ENCODE measurements around the gene STIMATE. TPM values are rescaled to one million over a fixed set of nuclear protein-coding genes. Genes with fewer than 3 reads are reported as not detected.

The STIMATE gene
- total RNA-seq, 1 donor from 2014 or later = 20.3 TPM

DNA sequence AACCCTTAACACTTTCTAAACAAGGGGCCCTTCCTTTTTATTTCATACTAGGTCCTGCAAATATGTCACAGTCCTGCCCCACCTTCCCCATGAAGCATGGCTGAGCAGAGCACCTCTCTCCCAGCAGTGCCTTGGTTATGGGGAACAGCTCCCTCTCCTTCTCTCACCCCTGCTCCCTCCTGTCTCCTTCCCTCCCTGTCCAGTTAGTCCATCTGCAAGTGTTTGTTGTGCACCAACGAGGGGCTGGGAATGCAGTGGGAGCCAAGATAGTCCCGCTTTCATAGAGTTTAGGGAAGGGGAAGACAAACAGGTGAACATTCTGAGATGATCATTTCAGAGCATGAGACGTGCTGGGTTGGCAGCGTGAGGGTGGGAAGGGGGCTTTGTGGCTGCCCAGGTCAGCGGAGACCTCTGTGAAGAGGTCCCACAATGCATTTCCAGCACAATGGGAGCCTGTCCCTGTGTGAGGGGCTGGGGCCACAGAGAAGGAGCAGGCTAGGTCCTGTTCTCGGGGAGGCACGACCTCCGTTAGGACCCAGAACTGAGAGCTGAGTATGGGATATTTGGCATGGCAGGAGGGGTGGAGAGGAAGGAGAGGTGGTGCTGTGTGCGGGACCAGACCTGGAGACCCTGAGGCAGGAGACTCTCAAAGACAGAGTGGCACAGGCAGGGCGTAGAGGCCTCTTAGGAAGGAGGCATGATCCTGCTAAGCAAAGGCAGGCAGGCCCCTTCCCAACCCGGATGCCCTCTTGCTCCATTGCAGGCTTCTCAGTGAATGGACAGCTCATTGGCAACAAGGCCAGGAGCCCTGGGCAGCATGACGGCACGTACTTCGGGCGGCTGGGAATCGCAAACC is 108.2 kb downstream of the STIMATE start:
- H3K9me3 Mint-ChIP-seq = no peaks in the 10 kb centered on the region
- H3K36me3 Mint-ChIP-seq (ENCODE audit: low read depth) = no peaks in the 10 kb centered on the region
- TF ChIP-seq, protein P1, sequence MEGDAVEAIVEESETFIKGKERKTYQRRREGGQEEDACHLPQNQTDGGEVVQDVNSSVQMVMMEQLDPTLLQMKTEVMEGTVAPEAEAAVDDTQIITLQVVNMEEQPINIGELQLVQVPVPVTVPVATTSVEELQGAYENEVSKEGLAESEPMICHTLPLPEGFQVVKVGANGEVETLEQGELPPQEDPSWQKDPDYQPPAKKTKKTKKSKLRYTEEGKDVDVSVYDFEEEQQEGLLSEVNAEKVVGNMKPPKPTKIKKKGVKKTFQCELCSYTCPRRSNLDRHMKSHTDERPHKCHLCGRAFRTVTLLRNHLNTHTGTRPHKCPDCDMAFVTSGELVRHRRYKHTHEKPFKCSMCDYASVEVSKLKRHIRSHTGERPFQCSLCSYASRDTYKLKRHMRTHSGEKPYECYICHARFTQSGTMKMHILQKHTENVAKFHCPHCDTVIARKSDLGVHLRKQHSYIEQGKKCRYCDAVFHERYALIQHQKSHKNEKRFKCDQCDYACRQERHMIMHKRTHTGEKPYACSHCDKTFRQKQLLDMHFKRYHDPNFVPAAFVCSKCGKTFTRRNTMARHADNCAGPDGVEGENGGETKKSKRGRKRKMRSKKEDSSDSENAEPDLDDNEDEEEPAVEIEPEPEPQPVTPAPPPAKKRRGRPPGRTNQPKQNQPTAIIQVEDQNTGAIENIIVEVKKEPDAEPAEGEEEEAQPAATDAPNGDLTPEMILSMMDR (conservative IDR thresholded peaks at IDR 0.05) = no peak
- peaks cover 11% of the 10 kb centered on the region for H3K4me1 Mint-ChIP-seq
- no peak overlapping the region for H3K4me3 Mint-ChIP-seq
- peak overlapping the region; percentile 94 for H3K27ac Mint-ChIP-seq (ENCODE audit: unreplicated experiment)
- DNase-seq (ENCODE audit: low read depth, low spot score) = no peak
- H3K27me3 Mint-ChIP-seq (ENCODE audit: low read depth) = no peaks in the 10 kb centered on the region

DNA sequence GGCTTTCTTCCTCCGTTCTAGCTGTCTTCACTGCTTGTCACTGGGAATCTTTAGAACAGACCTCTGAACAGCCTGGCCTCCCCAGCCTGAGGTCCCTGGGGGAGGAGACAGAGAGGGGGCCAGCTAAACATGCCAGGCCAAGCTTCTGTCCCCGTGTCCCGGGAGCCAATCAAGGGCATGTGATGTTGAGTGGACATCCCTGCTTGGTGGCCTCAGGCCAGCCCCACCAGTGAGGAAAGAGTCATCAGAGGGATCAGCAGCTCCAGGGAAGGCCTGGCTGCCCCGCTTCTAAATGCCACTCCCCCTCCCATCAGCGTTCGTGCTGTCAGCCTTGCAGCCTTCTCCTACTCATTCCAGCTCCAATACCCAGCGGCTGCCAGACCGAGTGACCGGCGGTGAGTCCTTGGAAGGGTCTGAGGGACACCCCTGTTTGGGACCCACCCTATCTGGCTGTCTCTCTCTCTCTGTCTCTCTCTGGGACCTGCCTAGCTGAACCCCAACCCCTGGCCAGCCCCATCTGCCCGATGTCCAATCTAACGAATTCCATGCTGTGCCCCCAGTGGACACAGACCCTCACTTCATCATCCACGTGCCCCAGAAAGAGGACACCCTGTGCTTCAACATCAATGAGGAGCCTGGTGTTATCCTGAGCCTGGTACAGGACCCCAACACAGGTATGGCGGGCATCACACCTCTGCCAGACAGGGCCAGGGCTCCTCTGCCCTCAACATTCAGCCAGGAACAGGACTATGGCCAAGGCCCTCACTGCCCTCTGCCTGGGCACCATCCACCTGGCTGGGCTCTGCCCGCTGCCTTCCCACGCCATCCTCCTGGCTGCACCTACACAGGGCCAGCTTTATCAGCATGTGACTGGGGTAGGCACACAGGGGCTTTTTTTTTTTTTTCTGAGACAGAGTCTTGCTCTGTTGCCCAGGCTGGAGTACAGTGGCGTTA is 109.4 kb downstream of the STIMATE start:
- TF ChIP-seq, protein P1 (conservative IDR thresholded peaks at IDR 0.05) = no peak
- Mint-ChIP-seq H3K27ac (ENCODE audit: unreplicated experiment) (no peak overlapping the region), H3K27me3 (ENCODE audit: low read depth) (no peaks in the 10 kb centered on the region)

GRCh38 chr3:52787246-52787645 is 110.1 kb downstream of the STIMATE start:
- no peak overlapping the region for H3K4me3 Mint-ChIP-seq
- peaks cover 7% of the 10 kb centered on the region for H3K4me1 Mint-ChIP-seq
- no peak for DNase-seq (ENCODE audit: low read depth, low spot score)
- H3K9me3 Mint-ChIP-seq = no peaks in the 10 kb centered on the region
- H3K36me3 Mint-ChIP-seq (ENCODE audit: low read depth) = no peaks in the 10 kb centered on the region
- H3K27me3 Mint-ChIP-seq (ENCODE audit: low read depth) = peaks cover 5% of the 10 kb centered on the region
- no peak overlapping the region for H3K27ac Mint-ChIP-seq (ENCODE audit: unreplicated experiment)
- TF ChIP-seq, protein P1 (conservative IDR thresholded peaks at IDR 0.05) = no peak

More for the DNA sequence above, 109.4 kb downstream of the STIMATE start:
- DNase-seq (ENCODE audit: low read depth, low spot score) = no peak
- Mint-ChIP-seq H3K4me3 (no peak overlapping the region), H3K4me1 (peaks cover 7% of the 10 kb centered on the region), H3K9me3 (no peaks in the 10 kb centered on the region), H3K36me3 (ENCODE audit: low read depth) (no peaks in the 10 kb centered on the region)

Small RNA genes within 50 kb of the gene (microRNA-seq; reads per million reads assigned to microRNA genes)
- gene MIR8064 = not detected

Other genes starting within 250 kb of the STIMATE start
- gene PBRM1, start 211.6 kb downstream of the STIMATE start, total RNA-seq = 107 and 109 TPM in 2 replicates
- 142 TPM in 2 replicates for gene GNL3, start 211.5 kb downstream of the STIMATE start, total RNA-seq
- 64.1 and 69.9 TPM in 2 replicates for gene GLT8D1, start 191.8 kb downstream of the STIMATE start, total RNA-seq
- gene SPCS1, start 191.4 kb downstream of the STIMATE start, total RNA-seq = 101 and 109 TPM in 2 replicates
- 45.9 and 52.3 TPM in 2 replicates for gene NEK4, start 126.6 kb downstream of the STIMATE start, total RNA-seq
- not detected in 2 replicates for gene ITIH1, start 119.9 kb downstream of the STIMATE start, total RNA-seq
- 0.52 TPM in 1 of 2 replicates, not detected in the other for gene ITIH3, start 102.8 kb downstream of the STIMATE start, total RNA-seq
- gene ITIH4, start 66.9 kb downstream of the STIMATE start, total RNA-seq = 6.3 and 8.6 TPM in 2 replicates
- gene MUSTN1, start 62.5 kb downstream of the STIMATE start, total RNA-seq = 3.4 and 4.1 TPM in 2 replicates
- 19.8 and 20.6 TPM in 2 replicates for gene SFMBT1, start 148.5 kb upstream of the STIMATE start, total RNA-seq
- 26.3 and 32.4 TPM in 2 replicates for gene RFT1, start 232.9 kb upstream of the STIMATE start, total RNA-seq